GM19328 (cell line): ENCODE measurements around the gene RP2.

ENCODE experiments used
- ATAC-seq: cut with Tn5 transposase; IDR thresholded peaks from one replicate; pipeline ENCODE4 v1.9.1; 2021; ENCODE audit warnings: mild to moderate bottlenecking, moderate library complexity; ENCODE audit not compliant: unreplicated experiment

Gene RP2

GRCh38 chrX:46841346-46841745 lies 4.5 kb downstream of the RP2 start:
- no peak for ATAC-seq

GRCh38 chrX:46844913-46845312 lies 8.1 kb downstream of the RP2 start:
- ATAC-seq = no peak

GRCh38 chrX:46849933-46850332 lies 13.1 kb downstream of the RP2 start:
- no peak for ATAC-seq

DNA sequence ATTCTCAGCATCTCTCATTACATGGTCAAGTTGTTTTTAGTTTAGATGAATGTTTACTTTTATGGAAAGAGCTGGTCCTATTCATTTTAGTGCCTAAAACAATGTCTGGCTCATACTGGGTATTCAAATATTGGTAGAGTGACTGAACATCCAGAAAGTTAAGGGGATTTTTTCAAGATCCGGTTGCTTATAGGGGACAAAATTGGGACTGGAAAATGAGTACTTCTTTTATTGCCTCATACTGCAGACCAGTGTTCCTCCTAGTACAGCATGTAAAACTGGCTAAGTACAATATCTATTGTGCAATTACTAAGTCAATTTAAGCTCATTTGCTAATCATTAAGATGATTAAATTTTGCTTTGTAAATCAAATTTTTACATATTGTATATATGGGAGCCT lies 13.9 kb downstream of the RP2 start:
- no peak for ATAC-seq

- ATAC-seq = no peak
Observed at GRCh38 chrX:46856483-46856882, 19.6 kb downstream of the RP2 start.

GRCh38 chrX:46860557-46860956 lies 23.7 kb downstream of the RP2 start:
- no peak for ATAC-seq

GRCh38 chrX:46863072-46863471 lies 26.2 kb downstream of the RP2 start:
- ATAC-seq = no peak

- ATAC-seq = no peak
Observed at GRCh38 chrX:46864606-46865005, 27.8 kb downstream of the RP2 start.

DNA sequence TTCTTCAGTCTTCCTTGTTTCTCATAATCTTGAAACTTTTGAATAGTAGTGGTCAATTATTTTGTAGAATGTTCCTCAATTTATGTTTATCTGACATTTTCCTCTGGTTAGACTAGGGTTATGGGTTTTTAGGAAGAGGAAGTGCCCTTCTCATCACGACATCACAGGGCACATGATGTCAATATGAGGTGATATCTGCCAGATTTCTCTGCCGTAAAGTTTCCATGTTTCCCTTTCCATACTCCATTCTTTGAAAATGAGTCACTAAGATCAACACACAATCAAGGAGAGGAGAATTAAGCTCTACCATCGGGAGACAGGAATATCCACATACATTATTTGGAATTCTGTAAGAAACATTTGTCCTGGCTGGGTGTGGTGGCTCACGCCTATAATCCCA lies 28.4 kb downstream of the RP2 start:
- ATAC-seq = no peak

DNA sequence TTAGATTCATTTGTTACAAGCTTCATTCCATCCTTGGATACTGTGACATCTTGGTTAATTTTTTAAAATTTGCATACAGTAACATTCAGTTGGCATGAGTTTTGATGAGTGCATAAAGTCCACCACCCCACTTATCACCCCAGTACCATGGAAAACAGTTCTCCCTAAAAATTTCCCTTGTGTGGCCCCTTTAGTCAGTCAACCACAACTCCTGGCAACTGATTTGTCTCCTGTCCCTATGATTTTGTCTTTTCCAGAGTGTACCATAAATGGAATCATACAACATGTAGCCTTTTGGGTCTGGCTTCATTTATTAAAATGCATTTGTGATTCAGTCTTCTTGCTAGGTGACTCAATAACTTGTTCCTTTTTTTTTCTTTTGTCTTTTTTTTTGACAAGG lies 29.9 kb downstream of the RP2 start:
- no peak for ATAC-seq

DNA sequence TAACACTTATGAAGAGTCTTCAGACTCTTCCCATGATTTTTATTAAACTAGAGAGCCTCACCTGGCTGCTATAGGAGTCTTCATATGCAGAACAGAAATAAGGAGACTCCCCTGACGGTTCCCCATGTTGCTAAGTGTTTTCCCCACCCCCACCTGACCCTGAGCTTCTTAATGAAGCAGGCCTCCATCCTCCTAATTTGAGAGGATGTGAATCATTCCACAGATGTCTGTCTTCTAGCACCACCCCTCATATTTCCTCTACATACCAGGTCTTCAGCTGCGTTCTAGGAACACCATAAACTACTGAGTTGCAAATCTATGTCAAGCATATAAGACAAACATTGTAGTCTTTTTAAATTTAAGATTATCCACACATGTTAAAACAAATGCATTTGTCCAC lies 36.9 kb downstream of the RP2 start:
- ATAC-seq = no peak

- no peak for ATAC-seq
Observed at GRCh38 chrX:46876901-46877300, 40.1 kb downstream of the RP2 start.

- ATAC-seq = no peak
Observed at GRCh38 chrX:46882266-46882665, 45.4 kb downstream of the RP2 start.

DNA sequence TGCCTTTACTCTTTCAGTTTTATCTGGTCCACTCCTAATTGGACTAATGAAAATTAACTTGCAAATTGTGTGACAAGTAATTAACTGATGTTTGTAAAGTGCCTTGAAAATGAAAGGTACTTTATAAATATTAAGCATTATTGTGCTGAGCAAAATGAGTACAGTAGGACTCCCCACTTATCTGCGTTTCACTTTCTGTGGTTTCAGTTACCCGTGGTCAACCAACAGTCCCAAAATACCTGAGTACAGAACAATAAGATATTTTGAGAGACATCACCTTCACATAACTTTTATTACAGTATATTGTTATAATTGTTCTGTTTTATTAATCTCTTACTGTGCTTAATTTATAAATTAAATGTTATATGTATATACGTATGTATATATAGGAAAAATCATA lies 48.0 kb downstream of the RP2 start:
- no peak for ATAC-seq

GRCh38 chrX:46898207-46898606 lies 61.4 kb downstream of the RP2 start:
- no peak for ATAC-seq

DNA sequence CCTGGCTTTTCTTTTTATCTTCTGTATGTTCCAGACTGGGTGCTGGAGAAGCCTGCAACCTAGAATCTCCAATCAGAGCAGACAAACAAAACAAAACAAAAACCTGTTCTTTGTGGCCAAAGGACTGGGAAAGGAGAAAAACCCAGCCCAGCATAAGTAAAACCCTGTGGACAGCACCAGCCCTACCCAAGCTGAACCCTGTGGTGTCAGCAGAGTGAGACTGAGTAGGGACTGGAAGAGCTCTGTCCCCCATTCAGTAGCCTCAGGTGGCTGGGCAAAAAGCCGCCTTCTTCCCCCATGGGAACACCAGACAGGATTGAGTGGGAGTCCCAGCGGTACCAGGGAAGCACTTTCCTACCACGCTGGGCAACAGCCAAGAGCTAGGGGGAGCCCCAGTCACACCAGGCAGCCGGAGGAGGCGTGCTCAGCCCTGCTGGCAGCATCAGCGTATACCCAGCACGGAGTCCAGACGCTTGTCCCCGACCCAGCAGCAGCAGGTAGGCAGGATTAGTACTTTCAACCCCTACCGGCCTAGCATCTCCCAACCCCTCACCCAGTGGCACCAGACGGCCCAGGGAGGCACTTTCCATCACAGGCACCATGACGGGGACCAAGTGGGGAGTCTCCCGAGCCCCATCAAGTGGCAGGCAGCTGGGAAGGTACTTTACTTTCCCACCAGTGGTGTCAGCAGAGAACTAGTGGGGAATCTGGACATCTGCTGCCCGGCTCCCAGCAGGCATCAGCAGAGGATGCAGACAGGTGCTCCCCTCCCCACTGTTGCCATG lies 66.8 kb downstream of the RP2 start:
- no peak for ATAC-seq

DNA sequence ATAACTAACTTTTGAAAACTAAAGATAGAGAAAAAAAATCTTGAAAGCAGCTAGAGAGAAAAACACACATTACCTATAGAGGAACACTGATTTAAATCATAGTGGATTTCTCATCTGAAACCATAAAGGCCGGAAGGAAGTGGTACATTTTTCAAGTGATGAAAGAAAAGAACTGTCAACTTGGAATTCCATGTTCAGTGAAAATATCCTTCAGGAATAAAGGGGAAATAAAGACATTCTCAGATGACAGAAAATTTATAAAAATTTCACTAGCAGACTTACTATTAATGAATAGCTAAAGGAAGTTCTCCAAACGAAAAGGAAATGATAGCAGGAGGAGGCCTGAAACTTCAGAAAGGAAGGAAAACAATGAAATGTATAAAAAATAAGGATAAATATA lies 67.8 kb downstream of the RP2 start:
- ATAC-seq = no peak

- no peak for ATAC-seq
Observed at GRCh38 chrX:46910415-46910814, 73.6 kb downstream of the RP2 start.

DNA sequence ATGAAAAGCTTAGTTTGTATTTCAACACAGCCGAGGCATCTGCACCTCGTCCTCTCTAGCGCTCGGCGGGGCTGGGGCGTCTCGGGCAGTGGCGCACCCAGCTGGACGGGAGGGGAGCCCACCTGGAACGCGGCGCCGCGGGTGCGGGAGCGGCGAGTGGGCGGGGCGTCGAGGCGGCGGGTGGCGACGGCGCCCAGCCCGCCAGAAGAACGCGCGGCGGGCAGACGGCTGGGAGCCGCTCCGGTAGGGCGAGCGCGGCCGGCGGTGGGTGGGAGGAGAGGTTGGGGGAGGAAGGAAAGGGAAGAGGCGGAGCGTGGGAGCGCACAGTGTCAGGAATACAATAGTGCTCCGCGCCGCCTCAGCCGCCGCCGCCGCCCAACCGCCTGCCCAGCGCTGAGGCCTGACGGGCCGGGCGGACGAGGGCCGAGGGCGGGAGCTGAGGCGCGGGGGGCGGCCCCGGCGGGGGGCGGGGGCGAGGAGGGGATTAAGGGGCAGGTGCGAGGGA lies 75.3 kb downstream of the RP2 start, which contains the start of gene JADE3:
Gene JADE3 (plus strand): TSS at position 324 of the 505 bp plus-strand sequence. CDS start 72,474 bp downstream, outside the sequence.
- ATAC-seq = no peak

GRCh38 chrX:46912603-46913491 lies 76.0 kb downstream of the RP2 start:
- no peak for ATAC-seq

- no peak for ATAC-seq
Observed at GRCh38 chrX:46913667-46914066, 76.8 kb downstream of the RP2 start.

DNA sequence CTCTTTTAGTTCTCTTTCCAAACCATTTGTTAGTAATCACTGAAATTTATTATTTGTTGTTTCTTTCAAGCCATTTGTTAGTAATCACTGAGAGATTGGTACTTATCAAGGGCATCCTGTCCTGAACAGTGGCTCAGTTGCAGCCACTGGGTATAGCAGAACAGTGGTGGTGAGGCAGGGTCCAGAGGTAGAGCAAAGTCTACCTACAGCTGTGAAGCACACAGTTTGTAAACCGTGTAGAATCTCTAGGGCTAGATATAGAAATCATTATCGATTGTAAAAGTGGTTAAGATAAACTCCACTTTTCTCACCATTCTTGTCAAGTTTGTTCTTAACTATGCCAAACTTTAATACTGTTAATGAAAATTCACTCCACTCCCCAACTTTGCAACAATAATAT lies 79.4 kb downstream of the RP2 start:
- no peak for ATAC-seq
